Suprapubic skin (tissue), 4 donors: ENCODE data around the gene PUS1. TPM values are rescaled to one million over a fixed set of nuclear protein-coding genes. Genes with fewer than 3 reads are reported as not detected.

Source experiments
- DNase-seq, 2 donors: peaks; one replicate each; pipeline ENCODE4 v3.0.0-alpha.2; 2019; ENCODE audit warnings: low spot score in 2 of 2
- H3K27ac ChIP-seq: fragments of 200-600 bp; sonication (generic); one replicate; pipeline ENCODE4 v1.5.1; 2019
- H3K27me3 ChIP-seq: fragments of 200-600 bp; sonication (generic); one replicate; pipeline ENCODE4 v1.5.1; 2019
- H3K36me3 ChIP-seq: fragments of 200-600 bp; sonication (generic); one replicate; pipeline ENCODE4 v1.5.1; 2019
- H3K4me1 ChIP-seq: fragments of 200-600 bp; sonication (generic); one replicate; pipeline ENCODE4 v1.5.1; 2019
- H3K4me3 ChIP-seq: fragments of 200-600 bp; sonication (generic); one replicate; pipeline ENCODE4 v1.5.1; 2019; ENCODE audit warnings: mild to moderate bottlenecking
- H3K9me3 ChIP-seq: fragments of 200-600 bp; sonication (generic); one replicate; pipeline ENCODE4 v1.5.1; 2019
- EP300 ChIP-seq: sonication (generic); formaldehyde crosslinking; IDR thresholded peaks from one replicate; pipeline ENCODE4 v1.6.1; 2017; ENCODE audit warnings: antibody characterized with exemption
- POLR2A ChIP-seq, 2 donors: fragments of 450-650 bp; IDR thresholded peaks; one replicate each; pipeline ENCODE4 v1.6.1; 2017; ENCODE audit warnings: antibody characterized with exemption in 2 of 2, mild to moderate bottlenecking in 2 of 2, moderate library complexity in 2 of 2
- POLR2AphosphoS5 ChIP-seq, 3 donors: sonication (generic); formaldehyde crosslinking; IDR thresholded peaks; one replicate each; pipeline ENCODE4 v1.6.1; 2017; ENCODE audit warnings: antibody characterized with exemption in 3 of 3
- WGBS: methylation state at CpG from one replicate; pipeline ENCODE4 v1.1.5; 2018; 5-methylcytosine and 5-hydroxymethylcytosine counted together
- total RNA-seq, 4 donors: library from RNA; depleted of rRNA; stranded (reverse); fragments of >200 nt; gene quantifications; one replicate each; pipeline ENCODE4 v1.1.0, GENCODE V29; 2016
- TF ChIP-seq, protein P1 (sequence below), 2 donors: fragments of 200-600 bp in 1 of 2; fragments of 450-650 bp in 1 of 2; sonication (generic) in 1 of 2; IDR thresholded peaks; one replicate each; pipeline ENCODE4 v1.5.1; 2016 to 2019; ENCODE audit warnings: antibody characterized with exemption in 2 of 2, mild to moderate bottlenecking in 1 of 2, moderate library complexity in 1 of 2

The PUS1 gene
- total RNA-seq, 4 donors from 2014 or later, result 16.3 to 24.4 (median 21.8) TPM

DNA sequence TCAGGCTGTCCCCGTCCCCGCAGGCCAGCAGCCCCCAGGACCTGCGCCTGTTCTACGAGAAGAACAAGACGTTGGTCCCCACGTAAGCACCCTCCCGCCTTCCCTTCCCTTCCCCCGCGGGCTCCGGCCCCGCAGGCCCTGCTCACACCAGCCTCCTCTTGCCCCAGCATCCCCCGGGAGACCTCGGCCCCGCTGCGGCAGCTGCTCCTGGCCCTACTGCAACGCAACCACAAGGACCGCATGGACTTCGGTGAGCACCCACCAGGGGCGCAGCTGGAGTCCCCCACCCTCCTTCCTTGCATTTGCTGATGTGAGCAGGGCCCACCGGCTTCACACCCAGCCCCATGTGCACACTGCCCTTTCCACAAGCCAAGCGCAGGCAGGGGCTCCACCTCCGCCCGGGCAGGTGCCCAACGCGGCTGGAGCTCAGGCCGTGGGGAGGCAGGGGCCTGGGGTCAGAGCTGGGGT lies 19.3 kb upstream of the PUS1 start:
- no peak for DNase-seq
- H3K27ac ChIP-seq, result no peak overlapping the region
- TF ChIP-seq POLR2AphosphoS5 (IDR thresholded peaks at IDR 0.05), result no peak
- no peak for TF ChIP-seq EP300
- TF ChIP-seq, protein P1, sequence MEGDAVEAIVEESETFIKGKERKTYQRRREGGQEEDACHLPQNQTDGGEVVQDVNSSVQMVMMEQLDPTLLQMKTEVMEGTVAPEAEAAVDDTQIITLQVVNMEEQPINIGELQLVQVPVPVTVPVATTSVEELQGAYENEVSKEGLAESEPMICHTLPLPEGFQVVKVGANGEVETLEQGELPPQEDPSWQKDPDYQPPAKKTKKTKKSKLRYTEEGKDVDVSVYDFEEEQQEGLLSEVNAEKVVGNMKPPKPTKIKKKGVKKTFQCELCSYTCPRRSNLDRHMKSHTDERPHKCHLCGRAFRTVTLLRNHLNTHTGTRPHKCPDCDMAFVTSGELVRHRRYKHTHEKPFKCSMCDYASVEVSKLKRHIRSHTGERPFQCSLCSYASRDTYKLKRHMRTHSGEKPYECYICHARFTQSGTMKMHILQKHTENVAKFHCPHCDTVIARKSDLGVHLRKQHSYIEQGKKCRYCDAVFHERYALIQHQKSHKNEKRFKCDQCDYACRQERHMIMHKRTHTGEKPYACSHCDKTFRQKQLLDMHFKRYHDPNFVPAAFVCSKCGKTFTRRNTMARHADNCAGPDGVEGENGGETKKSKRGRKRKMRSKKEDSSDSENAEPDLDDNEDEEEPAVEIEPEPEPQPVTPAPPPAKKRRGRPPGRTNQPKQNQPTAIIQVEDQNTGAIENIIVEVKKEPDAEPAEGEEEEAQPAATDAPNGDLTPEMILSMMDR (IDR thresholded peaks at IDR 0.05), result no peak
- H3K4me1 ChIP-seq, result peaks cover 13% of the 10 kb centered on the region
- H3K36me3 ChIP-seq, result peaks cover 84% of the 10 kb centered on the region
- WGBS, result 96% methylated on average over 24 of the region's 26 CpGs
- H3K9me3 ChIP-seq, result no peaks in the 10 kb centered on the region
- H3K27me3 ChIP-seq, result no peaks in the 10 kb centered on the region
- no peak overlapping the region for H3K4me3 ChIP-seq

DNA sequence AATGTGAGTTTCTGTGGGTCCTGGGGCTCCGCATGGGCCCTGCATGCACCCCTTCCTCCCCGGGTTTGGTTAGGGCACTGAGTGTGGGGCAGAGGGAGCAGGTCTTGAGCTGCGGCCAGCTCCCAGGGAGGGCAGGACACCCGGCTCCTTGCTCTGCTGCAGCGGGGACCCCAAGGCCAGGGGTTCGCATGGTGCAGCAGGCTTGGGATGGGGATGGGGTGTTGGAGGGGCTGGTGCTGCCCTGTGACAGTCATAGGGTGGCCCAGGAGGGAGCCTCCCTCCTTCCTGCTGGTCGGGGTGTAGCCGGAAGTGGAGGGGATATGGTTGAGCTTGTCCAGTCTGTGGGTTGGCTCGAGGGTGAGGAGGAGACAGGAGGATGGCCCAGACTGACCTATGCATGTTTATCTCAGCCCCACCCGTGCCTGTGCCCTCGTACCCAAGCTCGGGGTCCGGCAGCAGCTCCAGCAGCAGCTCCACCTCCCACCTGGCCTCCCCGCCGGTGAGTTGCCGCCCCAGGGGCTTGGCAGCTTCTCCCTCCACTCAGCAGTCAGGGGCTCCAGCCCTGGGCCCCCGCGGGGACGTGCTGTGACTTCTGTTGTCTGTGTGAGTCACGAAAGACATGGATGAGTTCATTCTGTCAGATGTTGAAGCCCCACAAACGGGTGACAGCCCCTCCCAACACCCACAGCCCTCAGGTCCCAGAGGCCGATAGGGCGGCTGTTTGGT lies 18.6 kb upstream of the PUS1 start:
- Histone ChIP-seq H3K4me1 (peaks cover 8% of the 10 kb centered on the region), H3K27ac (no peak overlapping the region), H3K27me3 (no peaks in the 10 kb centered on the region), H3K4me3 (no peak overlapping the region), H3K9me3 (no peaks in the 10 kb centered on the region), H3K36me3 (peaks cover 90% of the 10 kb centered on the region)
- TF ChIP-seq POLR2A (IDR thresholded peaks at IDR 0.05) (no peak), POLR2AphosphoS5 (IDR thresholded peaks at IDR 0.05) (no peak), EP300 (no peak)
- TF ChIP-seq, protein P1 (IDR thresholded peaks at IDR 0.05), result no peak
- 82% methylated on average over 15 of the region's 23 CpGs for WGBS
- no peak for DNase-seq

DNA sequence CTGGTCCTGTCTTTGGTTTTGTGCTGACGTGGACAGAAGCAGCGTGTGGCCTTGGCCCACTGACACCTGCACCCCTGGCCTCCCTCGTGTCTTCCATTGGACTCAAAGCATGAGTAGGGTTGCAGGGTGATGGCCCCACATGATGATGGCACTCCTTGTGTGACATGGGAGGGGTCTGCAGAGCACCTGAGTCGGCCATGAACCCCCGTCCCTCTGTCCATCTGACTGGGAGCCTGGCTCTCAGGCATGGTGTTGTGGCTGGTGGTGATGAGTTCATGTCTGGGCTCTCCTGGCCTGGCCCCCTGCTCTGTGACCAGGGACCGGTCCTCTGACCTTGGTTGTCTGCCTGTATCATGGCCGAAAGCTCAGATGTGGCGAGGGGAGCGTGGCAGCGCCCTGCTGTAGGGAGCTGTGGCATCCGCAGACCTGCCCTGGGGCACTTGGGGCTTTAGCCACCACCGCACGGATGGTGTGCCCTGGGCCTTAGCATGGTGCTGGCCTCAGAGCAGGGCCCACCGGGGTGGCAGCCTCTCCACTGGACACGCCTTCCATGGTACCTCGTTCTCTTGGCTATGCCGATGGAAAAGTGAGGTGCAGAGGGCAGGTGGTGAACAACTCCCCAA lies 17.9 kb upstream of the PUS1 start:
- Histone ChIP-seq H3K27me3 (no peaks in the 10 kb centered on the region), H3K4me3 (no peak overlapping the region), H3K36me3 (peaks cover 97% of the 10 kb centered on the region), H3K9me3 (no peaks in the 10 kb centered on the region), H3K4me1 (peaks cover 8% of the 10 kb centered on the region), H3K27ac (no peak overlapping the region)
- TF ChIP-seq EP300 (no peak), POLR2AphosphoS5 (IDR thresholded peaks at IDR 0.05) (no peak), POLR2A (IDR thresholded peaks at IDR 0.05) (no peak)
- TF ChIP-seq, protein P1 (IDR thresholded peaks at IDR 0.05), result no peak
- DNase-seq, result no peak
- WGBS, result 84% methylated on average over 9 of the region's 17 CpGs

DNA sequence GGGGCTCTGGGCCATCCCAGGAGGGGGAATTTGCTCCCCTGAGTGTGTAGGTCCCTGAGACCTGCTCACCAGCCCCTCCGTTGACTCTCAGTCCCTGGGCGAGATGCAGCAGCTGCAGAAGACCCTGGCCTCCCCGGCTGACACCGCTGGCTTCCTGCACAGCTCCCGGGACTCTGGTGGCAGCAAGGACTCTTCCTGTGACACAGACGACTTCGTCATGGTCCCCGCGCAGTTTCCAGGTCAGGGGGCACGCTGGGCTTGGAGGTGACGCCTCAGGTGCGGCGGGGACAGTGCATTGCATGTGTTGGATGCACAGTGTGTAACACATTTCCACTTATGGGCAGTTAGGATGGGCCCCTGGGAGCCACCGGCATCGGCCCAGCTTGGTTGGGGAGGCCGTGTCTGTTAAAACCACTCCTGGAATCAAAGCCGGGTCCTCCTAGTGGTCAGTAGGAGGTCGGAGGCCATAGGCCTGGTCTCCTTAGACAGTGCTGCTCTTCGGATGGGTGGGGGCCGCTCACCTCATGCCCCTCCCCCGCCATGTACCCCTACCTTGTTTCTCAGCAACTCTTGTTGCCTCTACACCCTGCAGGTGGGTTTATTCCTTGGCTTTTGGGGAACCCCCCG lies 17.1 kb upstream of the PUS1 start:
- peaks cover 99% of the 10 kb centered on the region for H3K36me3 ChIP-seq
- H3K9me3 ChIP-seq, result no peaks in the 10 kb centered on the region

More for the DNA sequence above, 17.1 kb upstream of the PUS1 start:
- no peak overlapping the region for H3K27ac ChIP-seq
- H3K27me3 ChIP-seq, result no peaks in the 10 kb centered on the region
- no peak for DNase-seq
- TF ChIP-seq EP300 (no peak), POLR2AphosphoS5 (IDR thresholded peaks at IDR 0.05) (no peak), POLR2A (IDR thresholded peaks at IDR 0.05) (no peak)
- TF ChIP-seq, protein P1 (IDR thresholded peaks at IDR 0.05), result no peak
- WGBS, result 87% methylated on average over 4 of the region's 22 CpGs
- peaks cover 8% of the 10 kb centered on the region for H3K4me1 ChIP-seq
- no peak overlapping the region for H3K4me3 ChIP-seq
